Central memory CD8-positive, alpha-beta T cell (primary cell): ENCODE results near the gene NUP85.
A peak's percentile ranks its signal among the peaks of the same experiment; 100 is the strongest.
"Not testable (repeated sequence)": the region's sequence is repeated elsewhere in the genome, so short reads cannot be mapped to it uniquely, and the experiment has no call there.

Experiments used
- ATAC-seq: fragments of 150-1000 bp; cut with Tn5 transposase; replicated peaks from 2 replicates; pipeline ENCODE4 v1.10.0; 2022; ENCODE audit warnings: mild to moderate bottlenecking, moderate FRiP score, moderate number of reproducible peaks; ENCODE audit not compliant: poor library complexity, severe bottlenecking; ENCODE audit errors: extremely low read depth
- DNase-seq, 2 donors: peaks; one replicate each; pipeline ENCODE4 v3.0.0; 2021; ENCODE audit warnings: low spot score in 2 of 2
- H3K27ac Mint-ChIP-seq: one replicate; pipeline ENCODE4 v1.8.0; 2022; ENCODE audit warnings: low read depth, mild to moderate bottlenecking, moderate library complexity, mixed read lengths
- H3K27me3 Mint-ChIP-seq: one replicate; pipeline ENCODE4 v1.8.0; 2022; ENCODE audit warnings: mixed read lengths
- H3K36me3 Mint-ChIP-seq: one replicate; pipeline ENCODE4 v1.8.0; 2022; ENCODE audit warnings: mild to moderate bottlenecking, moderate library complexity, mixed read lengths; ENCODE audit not compliant: insufficient read depth
- H3K4me1 Mint-ChIP-seq: one replicate; pipeline ENCODE4 v1.8.0; 2022; ENCODE audit warnings: mixed read lengths
- H3K4me3 Mint-ChIP-seq: one replicate; pipeline ENCODE4 v1.8.0; 2022; ENCODE audit warnings: mild to moderate bottlenecking, moderate library complexity, mixed read lengths
- H3K9me3 Mint-ChIP-seq: one replicate; pipeline ENCODE4 v1.8.0; 2022; ENCODE audit warnings: mixed read lengths

Gene NUP85

DNA sequence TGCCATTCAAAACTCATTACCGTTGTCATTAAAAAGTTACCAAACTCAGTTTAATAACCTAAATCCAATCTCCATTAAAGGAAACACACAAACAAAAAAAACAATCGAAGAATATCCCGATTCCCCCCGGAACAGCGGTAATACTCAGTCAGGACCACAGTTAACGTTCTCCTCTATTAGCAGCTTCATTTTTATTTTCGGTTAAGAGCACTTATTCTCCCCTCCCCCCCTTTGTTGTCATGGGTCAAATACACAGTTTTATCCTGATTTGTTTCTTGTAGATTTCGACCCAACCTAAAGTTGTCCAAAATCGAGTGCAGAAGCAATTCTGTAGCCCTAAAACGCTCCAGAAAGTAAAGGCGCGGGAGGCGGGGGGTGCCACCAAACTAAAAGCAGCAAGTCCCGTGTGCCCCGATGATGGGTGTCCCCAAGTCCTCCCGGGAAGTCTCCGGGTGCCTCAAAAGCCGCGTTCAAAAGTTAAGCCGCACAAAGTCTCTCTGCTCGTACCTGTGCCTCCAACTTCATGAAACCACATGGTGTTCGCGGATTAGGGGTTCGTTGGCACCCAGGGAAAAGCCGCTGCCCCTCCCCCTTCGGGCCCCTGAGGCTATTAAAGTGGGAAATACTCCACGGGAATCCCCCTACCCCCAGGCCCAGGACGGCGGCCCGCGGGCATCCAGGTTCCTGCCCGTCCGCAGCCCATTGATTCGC, 23.7 kb upstream of the NUP85 start:
- Mint-ChIP-seq H3K4me1 (peaks cover 27% of the 10 kb centered on the region), H3K4me3 (peak overlapping the region; percentile 83), H3K36me3 (peaks cover 50% of the 10 kb centered on the region), H3K27me3 (no peaks in the 10 kb centered on the region), H3K27ac (peak overlapping the region; percentile 79), H3K9me3 (no peaks in the 10 kb centered on the region)
- peak; percentile 18 for ATAC-seq
- DNase-seq: peak; percentile 14 to 18

DNA sequence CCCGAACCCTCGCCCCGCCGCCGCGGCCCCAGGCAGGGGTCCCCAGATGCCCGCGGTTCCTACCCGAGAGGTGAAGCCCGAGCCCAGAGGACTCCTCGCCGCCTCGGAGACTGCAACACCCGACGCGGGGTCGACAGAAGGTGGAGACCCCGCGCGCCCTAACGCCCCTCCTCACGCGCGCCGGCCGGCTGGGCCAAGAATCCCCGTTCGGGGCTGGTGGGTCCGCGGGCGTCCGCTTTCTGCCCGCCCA, 23.2 kb upstream of the NUP85 start:
- Mint-ChIP-seq H3K27me3 (no peaks in the 10 kb centered on the region), H3K4me3 (peak overlapping the region; percentile 83), H3K36me3 (peaks cover 46% of the 10 kb centered on the region), H3K9me3 (no peaks in the 10 kb centered on the region), H3K27ac (peak overlapping the region; percentile 79), H3K4me1 (peaks cover 25% of the 10 kb centered on the region)
- no peak for DNase-seq
- no peak for ATAC-seq

DNA sequence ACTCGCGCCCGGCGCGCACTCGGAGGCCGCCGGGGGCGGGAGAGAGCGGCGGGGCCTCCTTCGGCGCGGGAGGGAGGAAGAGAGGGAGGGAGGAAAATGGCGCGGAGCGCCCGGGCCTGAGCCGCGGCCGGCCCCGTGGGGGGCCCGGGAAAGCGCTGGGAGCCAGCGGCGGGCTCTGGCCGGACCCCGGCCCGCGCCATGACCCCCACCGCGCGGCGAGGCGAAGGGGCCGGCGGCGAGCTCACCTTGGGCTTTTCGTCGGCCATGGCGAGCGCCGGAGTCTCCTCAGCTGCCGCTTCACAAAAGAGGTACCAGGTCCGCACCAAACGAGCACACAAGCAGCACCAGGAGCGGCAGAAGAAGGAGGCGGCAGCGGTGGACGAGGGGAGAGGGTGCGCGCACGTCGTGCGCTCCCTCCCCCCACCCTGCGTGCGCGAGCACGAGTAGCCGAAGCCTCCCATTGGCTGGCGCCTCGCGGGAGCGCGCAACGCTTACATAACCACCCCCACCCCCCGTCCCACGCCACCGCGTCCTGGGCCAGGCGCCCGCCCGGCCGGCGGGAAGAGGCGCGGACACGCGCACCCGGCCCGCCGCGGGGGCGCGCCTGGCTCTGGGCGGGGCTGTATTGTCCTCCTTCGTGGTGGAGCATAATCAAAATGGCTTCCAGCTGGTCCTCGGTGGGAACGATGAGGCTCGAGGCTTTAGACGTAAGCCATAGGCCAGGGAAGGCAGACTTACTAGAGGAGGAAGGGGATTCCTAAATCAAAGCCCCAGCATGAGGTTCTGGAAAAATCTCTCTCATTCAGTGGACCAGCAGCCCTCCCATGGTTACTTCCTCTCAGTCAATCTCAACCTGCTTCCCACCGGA, 22.7 kb upstream of the NUP85 start, which contains the start of gene SUMO2:
Gene SUMO2 (minus strand): TSS at position 391 of the 868 bp plus-strand sequence. CDS start 125 bp downstream, at position 266.
- Mint-ChIP-seq H3K4me3 (peak within 1 kb of the TSS; percentile 83), H3K27ac (peak within 1 kb of the TSS; percentile 92), H3K4me1 (peaks cover 25% of the 10 kb centered on the region), H3K27me3 (no peaks in the 10 kb centered on the region), H3K36me3 (peaks cover 41% of the 10 kb centered on the region), H3K9me3 (no peaks in the 10 kb centered on the region)
- peak; percentile 89 to 90 for DNase-seq
- peak; percentile 82 for ATAC-seq

DNA sequence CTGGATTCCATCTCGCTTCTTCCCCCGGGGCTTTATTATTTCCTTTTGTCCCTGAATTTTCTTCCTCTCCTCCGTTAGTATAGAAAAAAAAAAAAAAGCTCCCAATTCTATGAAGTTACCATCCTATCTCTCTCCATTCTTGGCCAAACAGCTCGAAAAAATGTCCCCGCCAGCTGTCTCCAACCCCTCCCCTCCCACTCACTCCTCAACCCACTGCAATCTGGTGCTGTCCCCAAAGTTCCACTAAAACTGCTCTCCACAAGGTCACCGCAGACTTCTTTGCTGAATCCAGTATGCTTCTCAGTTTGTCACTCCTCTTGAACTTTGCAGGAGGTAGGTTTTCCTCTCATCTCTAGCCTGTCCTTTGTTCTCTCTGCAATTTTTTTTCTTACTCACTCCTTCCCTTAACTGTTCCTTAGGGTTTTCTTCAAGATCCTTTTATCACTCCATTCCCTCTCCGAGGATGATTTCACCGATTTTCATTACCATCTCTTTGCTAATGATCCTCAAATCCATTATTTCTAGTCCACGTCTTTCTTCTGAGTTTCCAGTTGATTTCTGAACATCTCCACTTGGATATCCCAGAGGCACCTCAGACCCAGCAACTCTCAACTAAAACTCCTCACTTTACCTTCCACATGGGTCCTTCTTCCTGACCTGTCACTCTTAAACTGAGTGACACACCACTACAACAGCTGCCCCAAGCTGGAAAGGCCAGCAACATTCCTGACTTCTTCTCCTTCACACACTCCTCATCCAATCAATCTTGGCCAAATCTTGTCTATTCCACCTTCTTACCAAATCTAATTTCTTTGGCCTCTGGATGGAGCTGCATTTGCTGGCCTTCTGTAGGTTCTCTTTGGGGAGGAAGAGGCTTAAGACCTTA, 21.2 kb upstream of the NUP85 start:
- H3K4me1 Mint-ChIP-seq: peaks cover 25% of the 10 kb centered on the region
- DNase-seq: no peak
- H3K27ac Mint-ChIP-seq: peak overlapping the region; percentile 92
- ATAC-seq: no peak
- peak overlapping the region; percentile 83 for H3K4me3 Mint-ChIP-seq
- H3K27me3 Mint-ChIP-seq: no peaks in the 10 kb centered on the region
- no peaks in the 10 kb centered on the region for H3K9me3 Mint-ChIP-seq
- H3K36me3 Mint-ChIP-seq: peaks cover 33% of the 10 kb centered on the region

DNA sequence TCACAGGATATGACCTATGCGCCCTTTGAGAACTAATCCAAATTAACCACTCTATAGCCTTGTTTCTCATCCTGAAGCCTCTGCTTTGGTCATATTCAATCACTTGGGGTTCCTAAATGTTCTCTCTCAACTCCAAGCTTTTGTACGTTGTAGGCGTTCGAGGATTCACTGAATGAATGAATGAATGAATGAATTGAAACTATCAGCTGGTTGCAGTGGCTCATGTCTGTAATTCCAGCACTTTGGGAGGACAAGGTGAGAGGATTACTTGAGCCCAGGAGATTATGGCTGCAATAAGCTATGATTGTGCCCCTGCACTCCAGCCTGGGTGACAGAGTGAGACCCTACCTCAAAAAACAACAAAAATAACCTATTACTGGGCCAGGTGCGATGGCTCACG, 16.9 kb upstream of the NUP85 start:
- no peak overlapping the region for H3K27ac Mint-ChIP-seq
- H3K4me3 Mint-ChIP-seq: no peak overlapping the region
- H3K27me3 Mint-ChIP-seq: no peaks in the 10 kb centered on the region
- ATAC-seq (no peak), DNase-seq (no peak)
- peaks cover 2% of the 10 kb centered on the region for H3K36me3 Mint-ChIP-seq
- H3K9me3 Mint-ChIP-seq: no peaks in the 10 kb centered on the region
- peaks cover 10% of the 10 kb centered on the region for H3K4me1 Mint-ChIP-seq

DNA sequence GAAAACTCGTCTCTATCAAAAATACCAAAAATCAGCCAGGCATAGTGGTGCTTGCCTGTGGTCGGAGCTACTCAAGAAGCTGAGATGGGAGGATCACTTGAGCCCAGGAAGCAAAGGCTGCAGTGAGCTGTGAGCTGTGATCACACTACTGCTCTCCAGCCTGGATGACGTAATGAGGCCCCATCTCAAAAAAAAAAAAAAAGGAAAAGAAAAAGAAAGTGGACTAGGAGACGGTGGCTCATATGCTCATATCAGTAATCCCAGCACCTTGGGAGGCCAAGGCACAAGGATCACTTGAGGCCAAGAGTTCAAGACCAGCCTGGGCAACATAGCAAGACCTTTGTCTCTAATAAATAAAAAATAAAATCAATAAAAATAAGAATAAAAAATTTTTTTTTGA, 13.9 kb upstream of the NUP85 start:
- Mint-ChIP-seq H3K27me3 (no peaks in the 10 kb centered on the region), H3K27ac (no peak overlapping the region), H3K4me3 (no peak overlapping the region), H3K36me3 (no peaks in the 10 kb centered on the region), H3K9me3 (no peaks in the 10 kb centered on the region), H3K4me1 (no peaks in the 10 kb centered on the region)
- ATAC-seq (no peak), DNase-seq (no peak)

DNA sequence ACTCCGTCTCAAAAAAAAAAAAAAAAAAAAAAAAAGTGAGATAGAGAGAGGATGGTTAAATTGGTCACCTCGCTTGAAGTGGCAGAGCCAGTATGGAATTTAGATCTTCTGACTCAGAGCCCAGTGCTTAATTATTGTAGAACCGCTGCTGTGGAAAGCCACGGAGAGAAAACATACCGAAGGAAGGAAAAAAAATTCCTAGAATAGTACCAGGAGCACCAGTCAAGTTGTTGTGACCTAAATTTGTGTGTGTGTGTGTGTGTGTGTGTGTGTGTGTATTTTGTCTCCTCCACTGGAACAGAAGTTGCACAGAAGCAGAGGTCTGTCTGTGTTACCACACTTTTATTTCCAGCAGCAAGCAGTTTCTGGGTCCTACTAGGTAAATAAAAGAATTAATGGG, 10.6 kb upstream of the NUP85 start:
- ATAC-seq: no peak
- Mint-ChIP-seq H3K9me3 (no peaks in the 10 kb centered on the region), H3K36me3 (no peaks in the 10 kb centered on the region), H3K4me1 (no peaks in the 10 kb centered on the region), H3K4me3 (no peak overlapping the region), H3K27ac (no peak overlapping the region), H3K27me3 (no peaks in the 10 kb centered on the region)
- no peak for DNase-seq

DNA sequence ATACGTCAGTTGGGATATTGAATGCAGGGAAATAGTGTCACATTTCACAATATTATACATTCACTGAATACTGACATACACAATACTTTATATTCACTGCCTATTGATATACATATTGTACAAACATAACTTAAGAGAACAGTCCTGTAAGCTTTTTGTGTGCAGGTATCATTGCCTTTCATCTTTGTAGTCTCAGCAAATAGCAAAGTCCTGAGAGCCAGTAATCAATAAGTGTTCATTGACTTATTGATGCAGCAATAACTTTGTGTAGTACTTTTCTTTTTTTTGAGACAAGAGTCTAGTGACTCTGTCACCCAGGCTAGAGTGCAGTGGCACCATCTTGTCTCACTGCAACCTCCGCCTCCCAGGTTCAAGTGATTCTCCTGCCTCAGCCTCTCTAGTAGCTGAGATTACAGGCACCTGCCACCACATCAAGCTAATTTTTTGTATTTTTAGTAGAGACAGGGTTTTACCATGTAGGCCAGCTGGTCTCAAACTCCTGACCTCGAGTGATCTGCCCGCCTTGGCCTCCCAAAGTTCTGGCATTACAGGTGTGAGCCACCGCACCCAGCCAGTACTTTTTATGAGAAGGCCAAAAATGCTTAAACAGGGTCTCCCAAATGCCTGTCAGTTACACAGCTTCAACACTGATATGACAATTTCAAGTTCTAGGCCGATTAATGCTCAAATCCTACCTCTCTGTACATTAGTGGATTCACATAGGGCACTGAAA, 5.4 kb upstream of the NUP85 start:
- H3K36me3 Mint-ChIP-seq: peaks cover 1% of the 10 kb centered on the region
- H3K4me1 Mint-ChIP-seq: peaks cover 6% of the 10 kb centered on the region
- H3K4me3 Mint-ChIP-seq: no peak overlapping the region
- no peak overlapping the region for H3K27ac Mint-ChIP-seq
- H3K27me3 Mint-ChIP-seq: no peaks in the 10 kb centered on the region
- H3K9me3 Mint-ChIP-seq: no peaks in the 10 kb centered on the region
- DNase-seq (no peak), ATAC-seq (no peak)

DNA sequence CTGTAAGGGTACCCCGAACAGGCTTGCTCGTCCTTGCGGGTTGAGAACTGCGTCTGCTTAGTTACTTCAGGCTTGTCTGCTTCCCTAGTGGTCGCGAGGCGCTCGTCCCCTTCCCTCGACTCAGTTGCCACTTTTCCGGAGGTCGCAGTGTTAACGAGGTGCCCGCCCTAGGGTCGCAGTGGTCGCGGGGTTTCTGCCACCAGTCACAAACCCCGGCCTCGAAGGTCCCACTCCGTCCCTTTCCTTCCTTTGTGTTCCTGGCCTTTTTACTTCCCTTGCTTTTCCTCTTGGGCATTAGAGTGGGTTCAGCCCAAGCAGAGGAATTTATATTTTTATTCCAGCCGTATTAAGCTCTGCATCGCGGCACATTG, 299 bp downstream of the NUP85 start:
- no peak for DNase-seq
- Mint-ChIP-seq H3K36me3 (peaks cover 33% of the 10 kb centered on the region), H3K27me3 (no peaks in the 10 kb centered on the region), H3K4me1 (peaks cover 24% of the 10 kb centered on the region), H3K4me3 (peak overlapping the region; percentile 93), H3K9me3 (no peaks in the 10 kb centered on the region), H3K27ac (peak overlapping the region; percentile 95)
- no peak for ATAC-seq

DNA sequence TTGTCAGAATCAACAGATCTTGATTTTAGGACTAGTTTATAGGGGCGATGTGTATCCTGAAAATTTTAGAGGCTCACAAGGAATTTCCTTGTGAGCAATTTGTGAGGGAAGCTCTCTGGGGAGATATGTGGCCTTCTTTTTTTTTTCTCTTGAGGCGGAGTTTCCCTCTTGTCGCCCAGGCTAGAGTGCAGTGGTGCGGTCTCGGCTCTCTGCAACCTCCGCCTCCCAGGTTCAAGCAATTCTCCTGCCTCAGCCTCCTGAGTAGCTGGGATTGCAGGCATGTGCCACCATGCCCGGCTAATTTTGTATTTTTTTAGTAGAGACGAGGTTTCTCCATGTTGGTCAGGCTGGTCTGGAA, 1.6 kb downstream of the NUP85 start:
- H3K4me1 Mint-ChIP-seq: peaks cover 19% of the 10 kb centered on the region
- H3K27me3 Mint-ChIP-seq, H3K9me3 Mint-ChIP-seq, DNase-seq, H3K27ac Mint-ChIP-seq, ATAC-seq: not testable (repeated sequence)
- peaks cover 44% of the 10 kb centered on the region for H3K36me3 Mint-ChIP-seq
- H3K4me3 Mint-ChIP-seq: peak overlapping the region; percentile 93

DNA sequence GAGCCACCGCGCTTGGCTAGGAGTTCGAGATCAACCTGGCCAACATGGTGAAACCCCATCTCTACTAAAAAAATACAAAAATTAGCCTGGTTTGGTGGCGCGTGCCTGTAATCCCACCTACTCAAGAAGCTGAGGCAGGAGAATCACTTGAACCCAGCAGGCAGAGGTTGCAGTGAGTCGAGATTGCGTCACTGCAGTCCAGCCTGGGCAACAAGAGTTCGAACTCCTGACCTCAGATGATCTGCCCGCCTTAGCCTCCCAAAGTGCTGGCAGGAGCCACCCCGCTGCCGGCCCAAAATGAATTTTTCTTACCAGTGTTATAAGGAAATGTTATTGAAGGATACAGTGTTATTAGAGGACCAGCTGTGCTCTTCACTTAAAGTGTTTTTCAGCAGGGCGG, 2.3 kb downstream of the NUP85 start:
- no peaks in the 10 kb centered on the region for H3K9me3 Mint-ChIP-seq
- no peak for DNase-seq
- H3K27me3 Mint-ChIP-seq: no peaks in the 10 kb centered on the region
- peaks cover 18% of the 10 kb centered on the region for H3K4me1 Mint-ChIP-seq
- peak overlapping the region; percentile 27 for H3K4me3 Mint-ChIP-seq
- H3K36me3 Mint-ChIP-seq: peaks cover 49% of the 10 kb centered on the region
- no peak for ATAC-seq
- H3K27ac Mint-ChIP-seq: peak overlapping the region; percentile 19

DNA sequence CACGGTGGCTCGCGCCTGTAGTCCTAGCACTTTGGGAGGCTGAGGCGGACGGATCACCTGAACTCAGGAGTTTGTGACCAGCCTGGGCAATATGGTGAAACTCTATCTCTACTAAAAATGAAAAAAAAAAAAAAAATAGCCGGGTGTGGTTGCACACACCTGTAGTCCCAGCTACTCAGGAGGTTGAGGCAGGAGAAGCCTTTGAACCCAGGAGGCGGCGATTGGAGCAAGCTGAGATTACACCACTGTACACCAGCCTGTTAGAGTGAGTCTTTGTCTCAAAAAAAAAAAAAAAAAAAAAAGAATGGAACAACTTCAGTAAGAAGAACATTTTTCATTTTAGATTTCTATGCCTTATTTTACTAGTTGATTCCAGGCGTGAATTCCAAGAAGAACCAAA, 2.7 kb downstream of the NUP85 start:
- Mint-ChIP-seq H3K4me3 (peak overlapping the region; percentile 27), H3K27me3 (no peaks in the 10 kb centered on the region), H3K27ac (peak overlapping the region; percentile 19), H3K9me3 (no peaks in the 10 kb centered on the region), H3K4me1 (peaks cover 18% of the 10 kb centered on the region), H3K36me3 (peaks cover 52% of the 10 kb centered on the region)
- ATAC-seq: no peak
- no peak for DNase-seq
